Measurements from ENCODE around the gene TMC3. TPM values are rescaled to one million over a fixed set of nuclear protein-coding genes. Genes with fewer than 3 reads are reported as not detected.

Gene TMC3
- total RNA-seq, 1 donor from 2014 or later, result 0.13 TPM

DNA sequence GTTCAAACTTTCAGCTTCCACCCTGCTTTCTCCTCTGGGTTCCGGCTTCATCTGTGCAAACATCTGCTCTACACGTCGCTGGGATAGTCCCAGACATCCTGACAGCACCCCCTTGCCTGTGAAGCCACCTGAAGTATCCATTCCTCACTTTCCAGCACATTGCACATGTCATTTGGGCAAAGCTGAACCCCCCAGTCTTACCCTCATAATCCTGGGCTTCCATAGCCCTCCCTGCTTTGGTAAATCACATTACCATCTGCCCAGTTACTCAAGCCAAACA lies 92.6 kb downstream of the TMC3 start:
- no peak overlapping the region for H3K27ac ChIP-seq
- H3K27me3 Mint-ChIP-seq (ENCODE audit: insufficient read depth, low read depth), result peaks cover 8% of the 10 kb centered on the region
- no peak overlapping the region for H3K4me3 ChIP-seq
- DNase-seq (ENCODE audit: low spot score), result no peak
- H3K9me3 ChIP-seq (ENCODE audit: low read depth), result no peaks in the 10 kb centered on the region
- no peaks in the 10 kb centered on the region for H3K36me3 Mint-ChIP-seq
- no peaks in the 10 kb centered on the region for H3F3A ChIP-seq (ENCODE audit: low read depth)
- H3K4me1 Mint-ChIP-seq, result no peaks in the 10 kb centered on the region
- H3K4me3 Mint-ChIP-seq, result no peak overlapping the region
- H3K27me3 ChIP-seq, result no peaks in the 10 kb centered on the region
- no peak overlapping the region for H3K27ac Mint-ChIP-seq
- TF ChIP-seq EZH2phosphoT487 (IDR thresholded peaks at IDR 0.05) (no peak), EZH2 (IDR thresholded peaks at IDR 0.05) (no peak)
- TF ChIP-seq, protein P1, sequence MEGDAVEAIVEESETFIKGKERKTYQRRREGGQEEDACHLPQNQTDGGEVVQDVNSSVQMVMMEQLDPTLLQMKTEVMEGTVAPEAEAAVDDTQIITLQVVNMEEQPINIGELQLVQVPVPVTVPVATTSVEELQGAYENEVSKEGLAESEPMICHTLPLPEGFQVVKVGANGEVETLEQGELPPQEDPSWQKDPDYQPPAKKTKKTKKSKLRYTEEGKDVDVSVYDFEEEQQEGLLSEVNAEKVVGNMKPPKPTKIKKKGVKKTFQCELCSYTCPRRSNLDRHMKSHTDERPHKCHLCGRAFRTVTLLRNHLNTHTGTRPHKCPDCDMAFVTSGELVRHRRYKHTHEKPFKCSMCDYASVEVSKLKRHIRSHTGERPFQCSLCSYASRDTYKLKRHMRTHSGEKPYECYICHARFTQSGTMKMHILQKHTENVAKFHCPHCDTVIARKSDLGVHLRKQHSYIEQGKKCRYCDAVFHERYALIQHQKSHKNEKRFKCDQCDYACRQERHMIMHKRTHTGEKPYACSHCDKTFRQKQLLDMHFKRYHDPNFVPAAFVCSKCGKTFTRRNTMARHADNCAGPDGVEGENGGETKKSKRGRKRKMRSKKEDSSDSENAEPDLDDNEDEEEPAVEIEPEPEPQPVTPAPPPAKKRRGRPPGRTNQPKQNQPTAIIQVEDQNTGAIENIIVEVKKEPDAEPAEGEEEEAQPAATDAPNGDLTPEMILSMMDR (IDR thresholded peaks at IDR 0.05), result no peak
- H3K79me2 ChIP-seq (ENCODE audit: low read depth), result no peaks in the 10 kb centered on the region
- no peak overlapping the region for H2AFZ ChIP-seq (replicated peaks)
- no peaks in the 10 kb centered on the region for H3K36me3 ChIP-seq
- H3K9ac ChIP-seq, result no peak overlapping the region
- H3K4me2 ChIP-seq, result no peak overlapping the region
- H3K4me1 ChIP-seq, result no peaks in the 10 kb centered on the region
- no peaks in the 10 kb centered on the region for H4K20me1 ChIP-seq (ENCODE audit: low read depth)
- H3K9me3 Mint-ChIP-seq, result peaks cover 13% of the 10 kb centered on the region

Other genes with a start within 250 kb of the TMC3 start
- gene CFAP161, start 239.9 kb downstream of the TMC3 start, total RNA-seq (ENCODE audit: low replicate concordance), result 1.9 TPM in 1 of 2 replicates, not detected in the other
- 0.09 TPM in 1 of 2 replicates, not detected in the other for gene IL16, start 177.3 kb downstream of the TMC3 start, total RNA-seq (ENCODE audit: low replicate concordance)
- 7.2 and 8.5 TPM in 2 replicates for gene STARD5, start 50.1 kb downstream of the TMC3 start, total RNA-seq (ENCODE audit: low replicate concordance)

Measured in neural progenitor cell (in vitro differentiated cells).